ENCODE data around the gene TSC22D3. TPM values are rescaled to one million over a fixed set of nuclear protein-coding genes. Genes with fewer than 3 reads are reported as not detected.
A peak's percentile ranks its signal among the peaks of the same experiment; 100 is the strongest.

The TSC22D3 gene
- total RNA-seq, 2 donors from 2014 or later = 144 to 147 TPM

- no peaks in the 10 kb centered on the region for H3K36me3 ChIP-seq (replicated peaks in 1 of 2; ENCODE audit: insufficient read depth in 1 of 2, low read depth in 2 of 2)
- no peak for DNase-seq
- peak overlapping the region in 1 of 4 donors; percentile 6 for H3K27ac ChIP-seq
- H3K27me3 ChIP-seq = no peaks in the 10 kb centered on the region
- intact Hi-C loops (cut with DNase I) = no loop called here
- H3K4me1 ChIP-seq = peaks cover 27% of the 10 kb centered on the region
- no peak for TF ChIP-seq CTCF (IDR thresholded peaks at IDR 0.05)
- TF ChIP-seq POLR2A (IDR thresholded peaks at IDR 0.05) = no peak
- H3K4me3 ChIP-seq = no peak overlapping the region
- H3K9me3 ChIP-seq = no peaks in the 10 kb centered on the region
- 77 to 90% methylated on average over 2 to 4 of the region's 4 CpGs for WGBS, 2 donors
- ATAC-seq = peak; percentile 21
These were observed 22.4 kb downstream of the TSC22D3 start for GRCh38 chrX:107753187-107753586.

- no peaks in the 10 kb centered on the region for H3K9me3 ChIP-seq
- 86 to 100% methylated on average over 1 to 2 of the region's 3 CpGs for WGBS, 2 donors
- no peaks in the 10 kb centered on the region for H3K27me3 ChIP-seq
- no peak overlapping the region for H3K4me3 ChIP-seq
- peak overlapping the region in 1 of 4 donors; percentile 6 for H3K27ac ChIP-seq
- TF ChIP-seq CTCF (IDR thresholded peaks at IDR 0.05) (no peak), POLR2A (IDR thresholded peaks at IDR 0.05) (no peak)
- intact Hi-C loops (cut with DNase I) = no loop called here
- no peak for ATAC-seq
- H3K4me1 ChIP-seq = peaks cover 32% of the 10 kb centered on the region
- H3K36me3 ChIP-seq (replicated peaks in 1 of 2; ENCODE audit: insufficient read depth in 1 of 2, low read depth in 2 of 2) = no peaks in the 10 kb centered on the region
- DNase-seq = no peak
These were observed 22.9 kb downstream of the TSC22D3 start for GRCh38 chrX:107752714-107753113.

- TF ChIP-seq POLR2A (IDR thresholded peaks at IDR 0.05) (no peak), CTCF (IDR thresholded peaks at IDR 0.05) (no peak)
- intact Hi-C loops (cut with DNase I) = no loop called here
- Histone ChIP-seq H3K4me1 (peaks cover 39% of the 10 kb centered on the region), H3K36me3 (replicated peaks in 1 of 2; ENCODE audit: insufficient read depth in 1 of 2, low read depth in 2 of 2) (no peaks in the 10 kb centered on the region), H3K27me3 (no peaks in the 10 kb centered on the region), H3K4me3 (no peak overlapping the region), H3K27ac (no peak overlapping the region), H3K9me3 (no peaks in the 10 kb centered on the region)
- DNase-seq (no peak), ATAC-seq (no peak)
- WGBS, 2 donors = 97 to 100% methylated on average over 3 of the region's 3 CpGs
These were observed 23.5 kb downstream of the TSC22D3 start for GRCh38 chrX:107752043-107752442.

GRCh38 chrX:107750861-107751445 is 24.6 kb downstream of the TSC22D3 start:
- no peak overlapping the region for H3K27ac ChIP-seq
- no peak for ATAC-seq
- no peaks in the 10 kb centered on the region for H3K27me3 ChIP-seq
- H3K4me3 ChIP-seq = no peak overlapping the region
- H3K4me1 ChIP-seq = peaks cover 40% of the 10 kb centered on the region
- DNase-seq = no peak
- H3K36me3 ChIP-seq (replicated peaks in 1 of 2; ENCODE audit: insufficient read depth in 1 of 2, low read depth in 2 of 2) = no peaks in the 10 kb centered on the region
- H3K9me3 ChIP-seq = no peaks in the 10 kb centered on the region
- TF ChIP-seq CTCF (IDR thresholded peaks at IDR 0.05) (no peak), POLR2A (IDR thresholded peaks at IDR 0.05) (no peak)
- WGBS, 2 donors = 80 to 89% methylated on average over 5 to 7 of the region's 7 CpGs
- intact Hi-C loops (cut with DNase I) = no loop called here

- no peak for TF ChIP-seq CTCF (IDR thresholded peaks at IDR 0.05)
- TF ChIP-seq POLR2A (IDR thresholded peaks at IDR 0.05) = no peak
- no peaks in the 10 kb centered on the region for H3K36me3 ChIP-seq (replicated peaks in 1 of 2; ENCODE audit: insufficient read depth in 1 of 2, low read depth in 2 of 2)
- DNase-seq (no peak), ATAC-seq (no peak)
- H3K9me3 ChIP-seq = no peaks in the 10 kb centered on the region
- intact Hi-C loops (cut with DNase I) = no loop called here
- H3K4me3 ChIP-seq = no peak overlapping the region
- H3K27me3 ChIP-seq = no peaks in the 10 kb centered on the region
- H3K27ac ChIP-seq = no peak overlapping the region
- peaks cover 39% of the 10 kb centered on the region for H3K4me1 ChIP-seq
- 89 to 98% methylated on average over 5 to 6 of the region's 6 CpGs for WGBS, 2 donors
These were observed 25.3 kb downstream of the TSC22D3 start for GRCh38 chrX:107750263-107750662.
